HCT116 (cell line): Measurements from ENCODE around the gene TSC22D3. TPM values are rescaled to one million over a fixed set of nuclear protein-coding genes. Genes with fewer than 3 reads are reported as not detected.

Experiments used
- ATAC-seq: fragments of 200-7000 bp; cut with Tn5 transposase; 2 replicates; pipeline ENCODE4 v1.9.1; 2020; ENCODE audit warnings: mild to moderate bottlenecking, moderate library complexity
- BruUV-seq: library from RNA; stranded (reverse); fragments of 400-500 nt; replicated peaks from 2 replicates; lab custom pipeline; 2021; lab: Mats Ljungman, UMichigan
- CTCF ChIA-PET: fragments of 300-600 bp; sonication (Branson Sonifier 250); formaldehyde crosslinking; loops from one replicate; lab custom pipeline; 2021; ENCODE audit warnings: antibody characterized with exemption; lab: Charles Lee
- POLR2A ChIA-PET: fragments of 300-600, 350-600 bp; sonication (Branson Sonifier 250); formaldehyde crosslinking; loops from one replicate; lab custom pipeline; 2021; ENCODE audit warnings: antibody characterized with exemption; lab: Charles Lee
- RAD21 ChIA-PET, 2 experiments: fragments of 300-600 bp; sonication (Branson Sonifier 250); formaldehyde crosslinking; loops; one replicate each; lab custom pipeline; 2023; ENCODE audit warnings: low total read pairs in 2 of 2; ENCODE audit not compliant: uncharacterized antibody in 2 of 2, unreplicated experiment in 2 of 2, low non-redundant PET in 1 of 2; lab: Charles Lee
- DNase-seq: peaks from one replicate; pipeline ENCODE4 v3.0.0-alpha.2; 2010; ENCODE audit warnings: low read depth, low spot score
- H2AFZ ChIP-seq: fragments of 200-600 bp; shearing (Covaris generic), sonication (generic); 2 replicates; pipeline ENCODE4 v1.6.1; 2017; ENCODE audit warnings: low read depth, mixed run types, mixed read lengths, antibody characterized with exemption, low read length; ENCODE audit not compliant: poor library complexity, severe bottlenecking
- H3K27ac ChIP-seq: 2 replicates; pipeline ENCODE4 v1.5.1; 2012; ENCODE audit warnings: low read depth, low read length
- H3K27me3 ChIP-seq: fragments of 200-600 bp; sonication (generic); 2 replicates; pipeline ENCODE4 v1.6.1; 2016; ENCODE audit warnings: mixed run types, low read length, mixed read lengths; ENCODE audit not compliant: insufficient read depth
- H3K36me3 ChIP-seq, 2 experiments: fragments of 200-500 bp in 1 of 2; fragments of 200-600 bp in 1 of 2; sonication (Bioruptor generic) in 1 of 2; sonication (generic) in 1 of 2; 2 replicates each; pipeline versions ENCODE4 v1.5.1 to v1.6.1; 2014 to 2016; ENCODE audit warnings: low read length in 2 of 2, inconsistent platforms in 1 of 2, mixed read lengths in 1 of 2, mixed run types in 1 of 2; ENCODE audit not compliant: insufficient read depth in 2 of 2, control insufficient read depth in 1 of 2
- H3K4me1 ChIP-seq, 2 experiments: fragments of 200-600 bp in 1 of 2; sonication (generic) in 1 of 2; 2 replicates each; pipeline versions ENCODE4 v1.5.1 to v1.6.1; 2012 to 2017; ENCODE audit warnings: low read length in 2 of 2, inconsistent platforms in 1 of 2, mild to moderate bottlenecking in 1 of 2, mixed read lengths in 1 of 2, mixed run types in 1 of 2, moderate library complexity in 1 of 2; ENCODE audit not compliant: insufficient read depth in 2 of 2, control insufficient read depth in 1 of 2
- H3K4me2 ChIP-seq: fragments of 200-600 bp; sonication (generic); 2 replicates; pipeline ENCODE4 v1.6.1; 2017; ENCODE audit warnings: mixed run types, low read length, mixed read lengths
- H3K4me3 ChIP-seq, 2 experiments: fragments of 200-600 bp in 1 of 2; sonication (generic) in 1 of 2; replicated peaks in 1 of 2; 2 replicates each; pipeline ENCODE4 v1.5.1; 2011 to 2016; ENCODE audit warnings: low read length in 2 of 2, control low read depth in 1 of 2, low read depth in 1 of 2, mild to moderate bottlenecking in 1 of 2, mixed read lengths in 1 of 2, mixed run types in 1 of 2
- H3K79me2 ChIP-seq: fragments of 200-600 bp; sonication (generic); 2 replicates; pipeline ENCODE4 v1.6.1; 2017; ENCODE audit warnings: mild to moderate bottlenecking, mixed run types, low read length, moderate library complexity, mixed read lengths; ENCODE audit not compliant: insufficient read depth
- H3K9ac ChIP-seq: fragments of 200-600 bp; sonication (generic); 2 replicates; pipeline ENCODE4 v1.6.1; 2016; ENCODE audit warnings: low read length, mixed read lengths
- H3K9me2 ChIP-seq: fragments of 200-600 bp; sonication (generic), shearing (Covaris generic); 2 replicates; pipeline ENCODE4 v1.6.1; 2017; ENCODE audit warnings: mixed run types, mild to moderate bottlenecking, moderate library complexity; ENCODE audit not compliant: insufficient read depth
- H3K9me3 ChIP-seq, 2 experiments: fragments of 200-500 bp in 1 of 2; fragments of 200-600 bp in 1 of 2; sonication (Bioruptor generic) in 1 of 2; sonication (generic) in 1 of 2; 2 replicates each; pipeline ENCODE4 v1.6.1; 2014 to 2017; ENCODE audit warnings: low read length in 2 of 2, mixed read lengths in 2 of 2, inconsistent platforms in 1 of 2, low read depth in 1 of 2, mild to moderate bottlenecking in 1 of 2, mixed run types in 1 of 2, moderate library complexity in 1 of 2; ENCODE audit not compliant: control insufficient read depth in 1 of 2, insufficient read depth in 1 of 2
- H4K20me1 ChIP-seq: fragments of 200-600 bp; sonication (generic), shearing (Covaris generic); 2 replicates; pipeline ENCODE4 v1.6.1; 2017; ENCODE audit warnings: mixed run types, mild to moderate bottlenecking, moderate library complexity; ENCODE audit not compliant: insufficient read depth
- CBX3 ChIP-seq: IDR thresholded peaks from 2 replicates; pipeline ENCODE4 v1.6.1; 2012; ENCODE audit warnings: low read depth
- CEBPB ChIP-seq: IDR thresholded peaks from 2 replicates; pipeline ENCODE4 v1.6.1; 2012; ENCODE audit warnings: low read depth
- EGR1 ChIP-seq: IDR thresholded peaks from 2 replicates; pipeline ENCODE4 v1.6.1; 2012; ENCODE audit warnings: low read depth
- ELF1 ChIP-seq: IDR thresholded peaks from 2 replicates; pipeline ENCODE4 v1.6.1; 2012; ENCODE audit warnings: low read depth, borderline replicate concordance
- EZH2phosphoT487 ChIP-seq: fragments of 200-600 bp; IDR thresholded peaks from 2 replicates; pipeline ENCODE4 v1.6.1; 2018; ENCODE audit warnings: antibody characterized with exemption, borderline replicate concordance
- JUND ChIP-seq: IDR thresholded peaks from 2 replicates; pipeline ENCODE4 v1.6.1; 2012
- POLR2AphosphoS5 ChIP-seq: IDR thresholded peaks from 2 replicates; pipeline ENCODE4 v1.6.1; 2011; ENCODE audit warnings: mild to moderate bottlenecking, low read depth, low read length, moderate library complexity
- RAD21 ChIP-seq: IDR thresholded peaks from 2 replicates; pipeline ENCODE4 v1.6.1; 2012; ENCODE audit warnings: low read depth, mild to moderate bottlenecking
- SP1 ChIP-seq: IDR thresholded peaks from 2 replicates; pipeline ENCODE4 v1.6.1; 2012; ENCODE audit warnings: low read depth
- SRF ChIP-seq: IDR thresholded peaks from 2 replicates; pipeline ENCODE4 v1.6.1; 2012; ENCODE audit warnings: low read depth
- TCF7L2 ChIP-seq: IDR thresholded peaks from 2 replicates; pipeline ENCODE4 v1.7.0; 2011; ENCODE audit warnings: borderline replicate concordance, inconsistent platforms; ENCODE audit not compliant: insufficient read depth, insufficient read length; ENCODE audit errors: extremely low read depth
- YY1 ChIP-seq: IDR thresholded peaks from 2 replicates; pipeline ENCODE4 v1.6.1; 2011; ENCODE audit warnings: low read length, low read depth, moderate library complexity, mild to moderate bottlenecking; ENCODE audit not compliant: insufficient replicate concordance; ENCODE audit errors: extremely low read depth
- ZFX ChIP-seq: fragments of 450-650 bp; IDR thresholded peaks from 2 replicates; pipeline ENCODE4 v1.6.1; 2017
- ZNF274 ChIP-seq: fragments of 200-500 bp; sonication (Bioruptor generic); IDR thresholded peaks from 2 replicates; pipeline ENCODE4 v1.6.1; 2014; ENCODE audit warnings: mild to moderate bottlenecking, low read depth, low read length, inconsistent platforms
- intact Hi-C: fragments of 100-400 bp; cut with micrococcal nuclease; formaldehyde crosslinking; loops from 2 replicates; pipeline ENCODE4 v1.10.0; 2022
- total RNA-seq: library from RNA; stranded (reverse); gene quantifications from one replicate; pipeline ENCODE4 v1.2.1, GENCODE V29; 2021; ENCODE audit not compliant: unreplicated experiment
- TF ChIP-seq, protein P1 (sequence below): IDR thresholded peaks from 2 replicates; pipeline ENCODE4 v1.6.1; 2011; ENCODE audit warnings: mild to moderate bottlenecking, low read length, moderate library complexity; ENCODE audit not compliant: insufficient replicate concordance; ENCODE audit errors: extremely low read depth
- TF ChIP-seq, protein P2 (sequence below): IDR thresholded peaks from 2 replicates; pipeline ENCODE4 v1.6.1; 2012; ENCODE audit warnings: low read depth
- TF ChIP-seq, protein P3 (sequence below): IDR thresholded peaks from 2 replicates; pipeline ENCODE4 v1.6.1; 2012

Gene TSC22D3
- total RNA-seq, 1 experiment from 2014 or later, result 24.6 TPM

DNA sequence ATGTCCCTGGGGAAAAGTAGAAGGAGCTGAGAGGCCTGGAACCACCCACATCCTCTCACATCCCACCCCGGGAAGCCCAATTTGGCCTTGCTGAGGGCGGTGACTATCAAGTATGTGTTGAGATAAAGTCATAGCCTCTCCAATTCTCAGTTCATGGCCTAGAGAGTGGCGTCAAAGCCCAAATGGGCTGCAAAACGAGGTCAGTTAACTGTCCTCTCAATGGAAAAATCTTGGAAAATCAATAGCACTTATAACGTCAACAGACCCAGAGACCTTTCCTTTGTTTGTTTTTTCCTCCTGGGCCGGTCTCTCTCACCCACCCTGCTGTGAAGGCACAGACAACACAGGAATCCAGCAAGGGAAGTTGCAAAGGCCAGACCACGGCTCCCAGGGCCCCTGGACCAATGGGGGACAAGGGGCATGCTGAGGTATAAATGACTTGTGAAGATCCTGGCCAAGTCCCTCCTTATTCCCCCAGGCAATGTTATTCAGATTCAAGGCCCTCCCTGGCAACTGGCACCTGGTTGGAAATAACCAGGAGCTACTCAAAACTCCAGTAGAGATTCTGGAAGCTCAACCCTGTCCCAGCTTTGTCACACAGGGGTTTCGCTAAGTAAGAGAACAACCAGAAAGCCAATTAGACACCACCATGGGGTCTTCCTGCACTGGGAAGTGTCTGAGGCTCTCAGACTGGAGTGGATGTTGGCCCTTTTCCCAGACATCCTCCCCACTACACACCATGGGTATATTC, 38.6 kb downstream of the TSC22D3 start:
- Histone ChIP-seq H4K20me1 (no peaks in the 10 kb centered on the region), H3K9me2 (no peaks in the 10 kb centered on the region), H3K4me3 (no peak overlapping the region), H3K27ac (no peak overlapping the region), H3K27me3 (no peaks in the 10 kb centered on the region), H2AFZ (no peak overlapping the region), H3K9ac (no peak overlapping the region), H3K4me1 (peaks cover 11 to 22% of the 10 kb centered on the region in 2 experiments; a peak in 3 of 4 replicates), H3K79me2 (no peaks in the 10 kb centered on the region), H3K9me3 (no peaks in the 10 kb centered on the region), H3K36me3 (no peaks in the 10 kb centered on the region), H3K4me2 (no peak overlapping the region)
- CTCF ChIA-PET, result no interaction called here
- no TSS peak for BruUV-seq
- TF ChIP-seq TCF7L2, result no peak
- no peak for TF ChIP-seq ELF1
- no peak for TF ChIP-seq SRF
- no peak for TF ChIP-seq ZFX
- TF ChIP-seq, protein P1, sequence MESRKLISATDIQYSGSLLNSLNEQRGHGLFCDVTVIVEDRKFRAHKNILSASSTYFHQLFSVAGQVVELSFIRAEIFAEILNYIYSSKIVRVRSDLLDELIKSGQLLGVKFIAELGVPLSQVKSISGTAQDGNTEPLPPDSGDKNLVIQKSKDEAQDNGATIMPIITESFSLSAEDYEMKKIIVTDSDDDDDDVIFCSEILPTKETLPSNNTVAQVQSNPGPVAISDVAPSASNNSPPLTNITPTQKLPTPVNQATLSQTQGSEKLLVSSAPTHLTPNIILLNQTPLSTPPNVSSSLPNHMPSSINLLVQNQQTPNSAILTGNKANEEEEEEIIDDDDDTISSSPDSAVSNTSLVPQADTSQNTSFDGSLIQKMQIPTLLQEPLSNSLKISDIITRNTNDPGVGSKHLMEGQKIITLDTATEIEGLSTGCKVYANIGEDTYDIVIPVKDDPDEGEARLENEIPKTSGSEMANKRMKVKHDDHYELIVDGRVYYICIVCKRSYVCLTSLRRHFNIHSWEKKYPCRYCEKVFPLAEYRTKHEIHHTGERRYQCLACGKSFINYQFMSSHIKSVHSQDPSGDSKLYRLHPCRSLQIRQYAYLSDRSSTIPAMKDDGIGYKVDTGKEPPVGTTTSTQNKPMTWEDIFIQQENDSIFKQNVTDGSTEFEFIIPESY, result no peak
- TF ChIP-seq EZH2phosphoT487, result no peak
- TF ChIP-seq POLR2AphosphoS5, result no peak
- TF ChIP-seq CEBPB, result no peak
- no peak for TF ChIP-seq CBX3
- TF ChIP-seq JUND, result no peak
- no peak for TF ChIP-seq YY1
- TF ChIP-seq, protein P2, sequence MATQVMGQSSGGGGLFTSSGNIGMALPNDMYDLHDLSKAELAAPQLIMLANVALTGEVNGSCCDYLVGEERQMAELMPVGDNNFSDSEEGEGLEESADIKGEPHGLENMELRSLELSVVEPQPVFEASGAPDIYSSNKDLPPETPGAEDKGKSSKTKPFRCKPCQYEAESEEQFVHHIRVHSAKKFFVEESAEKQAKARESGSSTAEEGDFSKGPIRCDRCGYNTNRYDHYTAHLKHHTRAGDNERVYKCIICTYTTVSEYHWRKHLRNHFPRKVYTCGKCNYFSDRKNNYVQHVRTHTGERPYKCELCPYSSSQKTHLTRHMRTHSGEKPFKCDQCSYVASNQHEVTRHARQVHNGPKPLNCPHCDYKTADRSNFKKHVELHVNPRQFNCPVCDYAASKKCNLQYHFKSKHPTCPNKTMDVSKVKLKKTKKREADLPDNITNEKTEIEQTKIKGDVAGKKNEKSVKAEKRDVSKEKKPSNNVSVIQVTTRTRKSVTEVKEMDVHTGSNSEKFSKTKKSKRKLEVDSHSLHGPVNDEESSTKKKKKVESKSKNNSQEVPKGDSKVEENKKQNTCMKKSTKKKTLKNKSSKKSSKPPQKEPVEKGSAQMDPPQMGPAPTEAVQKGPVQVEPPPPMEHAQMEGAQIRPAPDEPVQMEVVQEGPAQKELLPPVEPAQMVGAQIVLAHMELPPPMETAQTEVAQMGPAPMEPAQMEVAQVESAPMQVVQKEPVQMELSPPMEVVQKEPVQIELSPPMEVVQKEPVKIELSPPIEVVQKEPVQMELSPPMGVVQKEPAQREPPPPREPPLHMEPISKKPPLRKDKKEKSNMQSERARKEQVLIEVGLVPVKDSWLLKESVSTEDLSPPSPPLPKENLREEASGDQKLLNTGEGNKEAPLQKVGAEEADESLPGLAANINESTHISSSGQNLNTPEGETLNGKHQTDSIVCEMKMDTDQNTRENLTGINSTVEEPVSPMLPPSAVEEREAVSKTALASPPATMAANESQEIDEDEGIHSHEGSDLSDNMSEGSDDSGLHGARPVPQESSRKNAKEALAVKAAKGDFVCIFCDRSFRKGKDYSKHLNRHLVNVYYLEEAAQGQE, result no peak
- TF ChIP-seq, protein P3, sequence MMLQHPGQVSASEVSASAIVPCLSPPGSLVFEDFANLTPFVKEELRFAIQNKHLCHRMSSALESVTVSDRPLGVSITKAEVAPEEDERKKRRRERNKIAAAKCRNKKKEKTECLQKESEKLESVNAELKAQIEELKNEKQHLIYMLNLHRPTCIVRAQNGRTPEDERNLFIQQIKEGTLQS, result no peak
- no peak for TF ChIP-seq RAD21
- TF ChIP-seq SP1, result no peak
- TF ChIP-seq ZNF274, result no peak
- TF ChIP-seq EGR1, result no peak
- intact Hi-C loops, result no loop called here
- no peak for DNase-seq
- no peak for ATAC-seq
- POLR2A ChIA-PET, result no interaction called here
- RAD21 ChIA-PET, result no interaction called here
